AG04450 (cell line): ENCODE results near the gene PTPRD. TPM values are rescaled to one million over a fixed set of nuclear protein-coding genes. Genes with fewer than 3 reads are reported as not detected.

ENCODE experiments used
- CTCF ChIA-PET: fragments of 300-600, 350-600 bp; formaldehyde crosslinking; extraction: SDS; loops from one replicate; lab custom pipeline; 2022; ENCODE audit warnings: antibody characterized with exemption, inconsistent platforms; lab: Charles Lee
- POLR2A ChIA-PET: fragments of 350-600 bp; formaldehyde crosslinking; extraction: SDS; loops from one replicate; lab custom pipeline; 2021; ENCODE audit warnings: antibody characterized with exemption, inconsistent platforms; lab: Yijun Ruan, JAX
- DNase-seq: peaks from one replicate; pipeline ENCODE4 v3.0.0-alpha.2; 2011; ENCODE audit warnings: low read depth, low spot score
- H3K27ac ChIP-seq: one replicate; pipeline ENCODE4 v1.5.1; 2012; ENCODE audit warnings: low read depth, low read length, control low read depth
- H3K27me3 ChIP-seq: one replicate; pipeline ENCODE4 v1.6.0; 2012; ENCODE audit warnings: low read length; ENCODE audit not compliant: control insufficient read depth, insufficient read depth
- H3K4me3 ChIP-seq: 2 replicates; pipeline ENCODE4 v1.5.1; 2011; ENCODE audit warnings: mild to moderate bottlenecking, low read depth, low read length, control low read depth
- H3K9me3 ChIP-seq: 2 replicates; pipeline ENCODE4 v1.5.1; 2012; ENCODE audit warnings: low read length; ENCODE audit not compliant: control insufficient read depth, insufficient read depth
- CTCF ChIP-seq: IDR thresholded peaks from 2 replicates; pipeline ENCODE4 v1.5.1; 2011; ENCODE audit warnings: low read depth, low read length, control low read depth, inconsistent platforms
- polyA plus RNA-seq: library from polyadenylated mRNA; depleted of rRNA; stranded (reverse); fragments of >200 nt; gene quantifications from 2 replicates; pipeline ENCODE4 v1.2.3, GENCODE V29; 2011

PTPRD gene
- polyA plus RNA-seq, 1 experiment: 0.19 TPM

- ChIA-PET POLR2A (no interaction called here), CTCF (no interaction called here)
- Histone ChIP-seq H3K27ac (no peak overlapping the region), H3K27me3 (no peaks in the 10 kb centered on the region), H3K4me3 (no peak overlapping the region), H3K9me3 (no peaks in the 10 kb centered on the region)
- TF ChIP-seq CTCF: no peak
- no peak for DNase-seq
These were observed 2137.9 kb downstream of the PTPRD start for GRCh38 chr9:8474937-8475336.

- Histone ChIP-seq H3K27ac (no peak overlapping the region), H3K4me3 (no peak overlapping the region), H3K27me3 (no peaks in the 10 kb centered on the region), H3K9me3 (no peaks in the 10 kb centered on the region)
- DNase-seq: no peak
- no peak for TF ChIP-seq CTCF
- ChIA-PET CTCF (no interaction called here), POLR2A (no interaction called here)
These were observed 2139.4 kb downstream of the PTPRD start for GRCh38 chr9:8473244-8474020.

GRCh38 chr9:8468045-8468637 lies 2144.7 kb downstream of the PTPRD start:
- Histone ChIP-seq H3K27ac (no peak overlapping the region), H3K4me3 (no peak overlapping the region), H3K9me3 (no peaks in the 10 kb centered on the region), H3K27me3 (no peaks in the 10 kb centered on the region)
- ChIA-PET CTCF (no interaction called here), POLR2A (no interaction called here)
- no peak for TF ChIP-seq CTCF
- no peak for DNase-seq

- DNase-seq: no peak
- POLR2A ChIA-PET: no interaction called here
- no peaks in the 10 kb centered on the region for H3K27me3 ChIP-seq
- H3K27ac ChIP-seq: no peak overlapping the region
- H3K9me3 ChIP-seq: no peaks in the 10 kb centered on the region
- TF ChIP-seq CTCF: no peak
- H3K4me3 ChIP-seq: no peak overlapping the region
- CTCF ChIA-PET: no interaction called here
These were observed 2155.0 kb downstream of the PTPRD start for GRCh38 chr9:8457816-8458215.

- Histone ChIP-seq H3K27me3 (no peaks in the 10 kb centered on the region), H3K4me3 (no peak overlapping the region), H3K27ac (no peak overlapping the region), H3K9me3 (no peaks in the 10 kb centered on the region)
- no peak for DNase-seq
- POLR2A ChIA-PET: no interaction called here
- CTCF ChIA-PET: no interaction called here
- TF ChIP-seq CTCF: no peak
These were observed 2155.7 kb downstream of the PTPRD start for GRCh38 chr9:8457055-8457454.
